GM10266 (cell line): Measurements from ENCODE around the gene GNA12.

Experiments used
- DNase-seq: peaks from one replicate; pipeline ENCODE4 v3.0.0; 2012; ENCODE audit errors: extremely low spot score
- TF ChIP-seq, protein P1 (sequence below): IDR thresholded peaks from 2 replicates; pipeline ENCODE4 v1.5.1; 2012; ENCODE audit warnings: mild to moderate bottlenecking, low read depth; ENCODE audit not compliant: control insufficient read depth, insufficient read depth; ENCODE audit errors: missing control alignments

GNA12 gene

DNA sequence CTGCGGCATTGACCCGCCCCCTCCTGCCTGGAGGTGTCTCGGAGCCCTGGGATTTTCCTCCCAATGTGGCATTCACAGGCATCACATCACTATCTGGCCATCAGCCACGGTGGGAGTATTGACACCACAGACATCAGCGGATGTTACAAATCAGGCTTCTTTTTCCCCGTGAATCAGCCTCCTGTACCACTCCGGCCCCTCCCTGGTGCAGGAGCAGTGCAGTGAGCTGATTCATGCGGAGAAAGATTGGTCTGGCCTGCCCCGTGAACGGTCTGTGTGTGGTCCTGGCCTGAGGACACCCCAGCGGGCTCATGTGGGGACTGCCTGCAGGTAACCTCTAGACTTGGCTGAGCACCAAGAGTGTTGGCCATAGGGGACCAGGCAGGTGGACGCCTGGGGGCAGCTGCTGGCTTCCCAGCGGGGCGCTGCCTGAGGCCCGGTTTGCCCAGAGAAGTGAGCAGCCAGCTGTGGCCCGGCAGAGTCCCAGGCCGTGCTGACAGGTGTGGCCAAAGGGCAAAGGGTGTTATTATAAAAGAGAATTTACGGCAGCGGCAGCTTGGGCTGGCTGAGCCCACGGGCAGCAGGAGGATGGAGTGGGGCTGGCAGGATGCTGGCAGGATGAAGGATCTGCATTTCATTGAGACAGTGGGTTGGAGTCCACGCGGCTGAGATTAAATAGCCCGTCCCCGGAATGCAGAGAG, 32.1 kb upstream of the GNA12 start:
- DNase-seq = no peak
- TF ChIP-seq, protein P1, sequence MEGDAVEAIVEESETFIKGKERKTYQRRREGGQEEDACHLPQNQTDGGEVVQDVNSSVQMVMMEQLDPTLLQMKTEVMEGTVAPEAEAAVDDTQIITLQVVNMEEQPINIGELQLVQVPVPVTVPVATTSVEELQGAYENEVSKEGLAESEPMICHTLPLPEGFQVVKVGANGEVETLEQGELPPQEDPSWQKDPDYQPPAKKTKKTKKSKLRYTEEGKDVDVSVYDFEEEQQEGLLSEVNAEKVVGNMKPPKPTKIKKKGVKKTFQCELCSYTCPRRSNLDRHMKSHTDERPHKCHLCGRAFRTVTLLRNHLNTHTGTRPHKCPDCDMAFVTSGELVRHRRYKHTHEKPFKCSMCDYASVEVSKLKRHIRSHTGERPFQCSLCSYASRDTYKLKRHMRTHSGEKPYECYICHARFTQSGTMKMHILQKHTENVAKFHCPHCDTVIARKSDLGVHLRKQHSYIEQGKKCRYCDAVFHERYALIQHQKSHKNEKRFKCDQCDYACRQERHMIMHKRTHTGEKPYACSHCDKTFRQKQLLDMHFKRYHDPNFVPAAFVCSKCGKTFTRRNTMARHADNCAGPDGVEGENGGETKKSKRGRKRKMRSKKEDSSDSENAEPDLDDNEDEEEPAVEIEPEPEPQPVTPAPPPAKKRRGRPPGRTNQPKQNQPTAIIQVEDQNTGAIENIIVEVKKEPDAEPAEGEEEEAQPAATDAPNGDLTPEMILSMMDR = no peak

DNA sequence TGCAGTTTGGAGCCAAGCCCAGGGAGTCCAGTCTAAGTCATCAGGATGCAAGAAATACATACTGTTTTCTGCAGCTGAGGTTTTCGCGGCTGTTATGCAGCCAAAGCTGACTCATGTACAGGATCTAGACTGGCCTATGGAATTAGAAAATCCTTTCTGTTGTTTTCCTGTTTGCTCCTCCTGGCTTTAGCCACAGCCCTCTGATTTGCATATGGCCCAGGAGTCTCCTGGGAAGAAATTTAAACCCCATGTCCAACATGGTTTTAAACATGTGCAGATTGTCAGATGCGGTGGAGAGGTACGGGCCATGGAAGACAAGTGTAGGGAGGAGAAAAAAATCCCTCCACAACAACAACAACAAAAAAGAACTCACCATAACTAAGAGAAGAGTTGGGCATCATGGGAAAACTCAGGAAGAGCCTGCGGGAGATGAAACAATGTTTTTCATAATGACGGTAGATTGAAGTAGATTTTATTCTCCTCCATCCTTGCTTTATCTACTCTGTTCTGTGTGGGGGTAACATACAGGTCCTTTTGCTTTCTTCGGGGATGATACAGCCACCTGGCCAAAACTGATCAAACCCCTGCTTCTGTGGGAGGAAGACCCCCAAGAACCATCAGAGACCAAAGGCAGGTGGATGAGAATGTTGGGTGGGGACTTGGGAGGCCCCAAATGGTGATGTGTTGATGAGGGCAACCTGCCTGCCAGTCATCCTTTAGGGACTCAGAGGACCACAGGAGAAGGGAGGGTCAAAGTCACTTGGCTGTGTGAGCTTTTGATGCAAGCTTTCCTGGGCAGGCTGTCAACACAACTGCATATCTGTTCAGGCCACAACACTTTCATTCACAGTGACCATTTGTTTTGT, 29.8 kb upstream of the GNA12 start:
- TF ChIP-seq, protein P1 = no peak
- DNase-seq = no peak

GRCh38 chr7:2873146-2873545, 29.0 kb upstream of the GNA12 start:
- TF ChIP-seq, protein P1 = no peak
- no peak for DNase-seq

- TF ChIP-seq, protein P1 = no peak
- no peak for DNase-seq
Measured at GRCh38 chr7:2872296-2872874, 28.3 kb upstream of the GNA12 start.

DNA sequence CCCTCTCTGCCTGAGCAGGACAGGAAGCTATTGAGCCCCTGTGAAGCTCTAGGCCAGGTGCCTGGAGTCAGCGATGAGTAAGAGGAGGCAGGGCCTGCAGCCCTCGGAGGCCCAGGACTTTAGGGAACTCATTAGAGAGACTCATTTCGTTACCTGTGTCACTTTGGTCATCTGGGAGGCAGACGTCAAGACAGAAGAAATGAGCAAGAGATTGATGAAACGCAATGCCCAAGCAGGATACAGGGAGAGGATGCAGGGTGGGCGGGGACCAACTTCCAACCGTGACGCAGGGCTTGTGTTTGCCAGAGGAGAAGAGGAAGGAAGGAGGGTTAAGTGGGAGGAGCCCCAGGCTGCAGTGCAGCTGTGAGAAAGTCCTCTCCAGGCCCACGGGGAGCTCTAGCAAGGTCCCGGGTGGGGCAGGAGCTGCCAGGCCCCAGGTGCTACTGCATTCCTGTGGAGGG, 26.4 kb upstream of the GNA12 start:
- DNase-seq = no peak

DNA sequence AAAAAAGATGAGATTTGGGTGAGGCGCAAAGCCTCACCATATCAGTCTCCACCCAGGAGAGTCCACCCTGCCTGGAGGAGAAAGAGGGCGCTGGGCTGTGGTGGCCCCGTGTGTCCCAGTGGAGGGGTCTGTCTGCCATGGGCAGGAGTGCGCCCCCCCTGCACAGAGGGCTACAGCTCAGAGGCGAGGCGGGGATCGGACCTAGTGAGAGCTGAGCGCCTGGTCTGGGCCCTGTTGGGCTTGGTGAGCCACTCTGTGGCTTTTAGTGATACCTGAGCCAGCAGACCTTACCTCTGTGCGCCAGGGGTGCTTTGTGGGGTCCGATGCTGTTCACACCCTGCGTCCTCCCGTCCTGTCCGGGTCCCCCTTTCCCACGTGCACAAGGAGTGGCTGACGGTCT, 25.9 kb upstream of the GNA12 start:
- DNase-seq = no peak
- TF ChIP-seq, protein P1 = no peak

More for the DNA sequence above, 26.4 kb upstream of the GNA12 start:
- TF ChIP-seq, protein P1 = no peak
